ENCODE results near the gene DENND10.

The DENND10 gene

GRCh38 chr10:119061352-119061751 is 42.6 kb upstream of the DENND10 start:
- Histone ChIP-seq H3K27me3 (ENCODE audit: insufficient read depth, low read length, poor library complexity) (no peaks in the 10 kb centered on the region), H3K56ac (ENCODE audit: low read length) (no peak overlapping the region)

GRCh38 chr10:119061926-119062325 is 42.0 kb upstream of the DENND10 start:
- Histone ChIP-seq H3K27me3 (ENCODE audit: insufficient read depth, low read length, poor library complexity) (no peaks in the 10 kb centered on the region), H3K79me1 (ENCODE audit: low read length) (peaks cover 9% of the 10 kb centered on the region), H3K4me2 (ENCODE audit: low read length) (no peak overlapping the region), H3K4ac (ENCODE audit: low read depth, low read length) (no peak overlapping the region), H3K4me3 (ENCODE audit: low read length) (no peak overlapping the region), H4K5ac (ENCODE audit: low read length) (no peak overlapping the region), H2BK5ac (ENCODE audit: low read length) (no peak overlapping the region), H3K18ac (ENCODE audit: low read length) (no peak overlapping the region), H3K27ac (ENCODE audit: low read depth, low read length) (no peak overlapping the region), H4K8ac (ENCODE audit: low read depth, low read length) (no peak overlapping the region), H3K36me3 (ENCODE audit: control insufficient read depth, insufficient read depth, low read length) (peaks cover 24% of the 10 kb centered on the region), H3K79me2 (ENCODE audit: control insufficient read depth, insufficient read depth, low read length) (peaks cover 33% of the 10 kb centered on the region), H3K9ac (ENCODE audit: low read length) (no peak overlapping the region), H3K4me1 (ENCODE audit: control insufficient read depth, low read depth, low read length) (no peaks in the 10 kb centered on the region), H3K56ac (ENCODE audit: low read length) (no peak overlapping the region), H2BK120ac (ENCODE audit: low read depth, low read length) (no peak overlapping the region), H2AK5ac (ENCODE audit: low read length) (no peak overlapping the region), H3K23ac (ENCODE audit: low read length) (no peak overlapping the region), H2BK15ac (replicated peaks; ENCODE audit: low read depth) (no peak overlapping the region)
- no peak for DNase-seq
- WGBS (ENCODE audit: extremely low coverage, insufficient coverage, low lambda C conversion rate) = no CpG with 5 or more reads among the region's 2 CpGs

More at GRCh38 chr10:119061352-119061751, 42.6 kb upstream of the DENND10 start:
- Histone ChIP-seq H2AK5ac (ENCODE audit: low read length) (no peak overlapping the region), H2BK5ac (ENCODE audit: low read length) (no peak overlapping the region), H3K79me2 (ENCODE audit: control insufficient read depth, insufficient read depth, low read length) (peaks cover 29% of the 10 kb centered on the region), H3K27ac (ENCODE audit: low read depth, low read length) (no peak overlapping the region), H3K4me3 (ENCODE audit: low read length) (no peak overlapping the region), H3K23ac (ENCODE audit: low read length) (no peak overlapping the region), H3K4ac (ENCODE audit: low read depth, low read length) (no peak overlapping the region), H3K9ac (ENCODE audit: low read length) (no peak overlapping the region), H4K8ac (ENCODE audit: low read depth, low read length) (no peak overlapping the region), H2BK120ac (ENCODE audit: low read depth, low read length) (no peak overlapping the region), H2BK15ac (replicated peaks; ENCODE audit: low read depth) (no peak overlapping the region), H3K18ac (ENCODE audit: low read length) (no peak overlapping the region), H3K4me2 (ENCODE audit: low read length) (no peak overlapping the region), H4K5ac (ENCODE audit: low read length) (no peak overlapping the region), H3K79me1 (ENCODE audit: low read length) (peaks cover 9% of the 10 kb centered on the region), H3K36me3 (ENCODE audit: control insufficient read depth, insufficient read depth, low read length) (peaks cover 23% of the 10 kb centered on the region), H3K4me1 (ENCODE audit: control insufficient read depth, low read depth, low read length) (no peaks in the 10 kb centered on the region)
- no CpG with 5 or more reads among the region's 1 CpG for WGBS (ENCODE audit: extremely low coverage, insufficient coverage, low lambda C conversion rate)
- DNase-seq = no peak

GRCh38 chr10:119070395-119071165 is 33.3 kb upstream of the DENND10 start:
- H3K23ac ChIP-seq (ENCODE audit: low read length) = no peak overlapping the region
- H3K4me1 ChIP-seq (ENCODE audit: control insufficient read depth, low read depth, low read length) = no peaks in the 10 kb centered on the region
- H3K9ac ChIP-seq (ENCODE audit: low read length) = no peak overlapping the region
- no peak overlapping the region for H2AK5ac ChIP-seq (ENCODE audit: low read length)
- peaks cover 16% of the 10 kb centered on the region for H3K36me3 ChIP-seq (ENCODE audit: control insufficient read depth, insufficient read depth, low read length)
- no peak overlapping the region for H3K4me2 ChIP-seq (ENCODE audit: low read length)
- H3K56ac ChIP-seq (ENCODE audit: low read length) = no peak overlapping the region
- no peak overlapping the region for H3K27ac ChIP-seq (ENCODE audit: low read depth, low read length)
- H2BK5ac ChIP-seq (ENCODE audit: low read length) = no peak overlapping the region
- no CpG with 5 or more reads among the region's 9 CpGs for WGBS (ENCODE audit: extremely low coverage, insufficient coverage, low lambda C conversion rate)
- peaks cover 7% of the 10 kb centered on the region for H3K79me1 ChIP-seq (ENCODE audit: low read length)
- no peak overlapping the region for H3K4me3 ChIP-seq (ENCODE audit: low read length)
- H3K27me3 ChIP-seq (ENCODE audit: insufficient read depth, low read length, poor library complexity) = no peaks in the 10 kb centered on the region
- no peak overlapping the region for H3K18ac ChIP-seq (ENCODE audit: low read length)
- H4K8ac ChIP-seq (ENCODE audit: low read depth, low read length) = no peak overlapping the region
- H4K5ac ChIP-seq (ENCODE audit: low read length) = no peak overlapping the region
- no peak overlapping the region for H2BK15ac ChIP-seq (replicated peaks; ENCODE audit: low read depth)
- H2BK120ac ChIP-seq (ENCODE audit: low read depth, low read length) = no peak overlapping the region
- H3K79me2 ChIP-seq (ENCODE audit: control insufficient read depth, insufficient read depth, low read length) = peaks cover 49% of the 10 kb centered on the region
- DNase-seq = no peak
- H3K4ac ChIP-seq (ENCODE audit: low read depth, low read length) = no peak overlapping the region

- H3K4me1 ChIP-seq (ENCODE audit: control insufficient read depth, low read depth, low read length) = no peaks in the 10 kb centered on the region
- H3K9ac ChIP-seq (ENCODE audit: low read length) = no peak overlapping the region
- H4K8ac ChIP-seq (ENCODE audit: low read depth, low read length) = no peak overlapping the region
- no peak for DNase-seq
- no peak overlapping the region for H3K23ac ChIP-seq (ENCODE audit: low read length)
- H3K4me2 ChIP-seq (ENCODE audit: low read length) = no peak overlapping the region
- no peak overlapping the region for H3K4me3 ChIP-seq (ENCODE audit: low read length)
- no peak overlapping the region for H2BK5ac ChIP-seq (ENCODE audit: low read length)
- H3K56ac ChIP-seq (ENCODE audit: low read length) = no peak overlapping the region
- H3K27me3 ChIP-seq (ENCODE audit: insufficient read depth, low read length, poor library complexity) = no peaks in the 10 kb centered on the region
- no CpG with 5 or more reads among the region's 6 CpGs for WGBS (ENCODE audit: extremely low coverage, insufficient coverage, low lambda C conversion rate)
- H3K18ac ChIP-seq (ENCODE audit: low read length) = no peak overlapping the region
- H3K36me3 ChIP-seq (ENCODE audit: control insufficient read depth, insufficient read depth, low read length) = peaks cover 11% of the 10 kb centered on the region
- peaks cover 5% of the 10 kb centered on the region for H3K79me1 ChIP-seq (ENCODE audit: low read length)
- H3K79me2 ChIP-seq (ENCODE audit: control insufficient read depth, insufficient read depth, low read length) = peaks cover 66% of the 10 kb centered on the region
- H3K27ac ChIP-seq (ENCODE audit: low read depth, low read length) = no peak overlapping the region
- no peak overlapping the region for H2BK15ac ChIP-seq (replicated peaks; ENCODE audit: low read depth)
- H4K5ac ChIP-seq (ENCODE audit: low read length) = no peak overlapping the region
- no peak overlapping the region for H3K4ac ChIP-seq (ENCODE audit: low read depth, low read length)
- no peak overlapping the region for H2BK120ac ChIP-seq (ENCODE audit: low read depth, low read length)
- no peak overlapping the region for H2AK5ac ChIP-seq (ENCODE audit: low read length)
Measured at GRCh38 chr10:119073584-119073983, 30.3 kb upstream of the DENND10 start.

GRCh38 chr10:119078422-119079179 is 25.3 kb upstream of the DENND10 start:
- Histone ChIP-seq H3K4me2 (ENCODE audit: low read length) (peak overlapping the region; percentile 20), H3K4ac (ENCODE audit: low read depth, low read length) (no peak overlapping the region), H2BK15ac (replicated peaks; ENCODE audit: low read depth) (no peak overlapping the region), H3K9ac (ENCODE audit: low read length) (peak overlapping the region; percentile 99), H3K36me3 (ENCODE audit: control insufficient read depth, insufficient read depth, low read length) (no peaks in the 10 kb centered on the region), H3K23ac (ENCODE audit: low read length) (no peak overlapping the region), H2BK120ac (ENCODE audit: low read depth, low read length) (no peak overlapping the region), H3K4me3 (ENCODE audit: low read length) (peak overlapping the region; percentile 93), H2AK5ac (ENCODE audit: low read length) (no peak overlapping the region), H3K18ac (ENCODE audit: low read length) (no peak overlapping the region), H3K56ac (ENCODE audit: low read length) (peak overlapping the region; percentile 59), H3K27ac (ENCODE audit: low read depth, low read length) (no peak overlapping the region), H3K27me3 (ENCODE audit: insufficient read depth, low read length, poor library complexity) (no peaks in the 10 kb centered on the region), H4K5ac (ENCODE audit: low read length) (no peak overlapping the region), H3K4me1 (ENCODE audit: control insufficient read depth, low read depth, low read length) (no peaks in the 10 kb centered on the region), H3K79me2 (ENCODE audit: control insufficient read depth, insufficient read depth, low read length) (peaks cover 62% of the 10 kb centered on the region), H4K8ac (ENCODE audit: low read depth, low read length) (no peak overlapping the region), H3K79me1 (ENCODE audit: low read length) (no peaks in the 10 kb centered on the region), H2BK5ac (ENCODE audit: low read length) (no peak overlapping the region)
- no peak for DNase-seq
- no CpG with 5 or more reads among the region's 10 CpGs for WGBS (ENCODE audit: extremely low coverage, insufficient coverage, low lambda C conversion rate)
